Left lobe of liver (tissue), 2 donors: Measurements from ENCODE around the gene NOL8. TPM values are rescaled to one million over a fixed set of nuclear protein-coding genes. Genes with fewer than 3 reads are reported as not detected.

Source experiments
- ATAC-seq: fragments of 200-7000 bp; cut with Tn5 transposase; one replicate; pipeline ENCODE4 v1.9.1; 2020; ENCODE audit warnings: mild to moderate bottlenecking, moderate library complexity
- DNase-seq: peaks from one replicate; pipeline ENCODE4 v3.0.0-alpha.2; 2020; ENCODE audit warnings: low spot score
- total RNA-seq: library from RNA; stranded (reverse); gene quantifications from one replicate; pipeline ENCODE4 v1.2.1, GENCODE V29; 2021
- donor health status: DM: no; HTN: no; CAD: no; lungs with moderate emphysema.
- donor health status: DM: no; HTN: yes; CAD: no.

NOL8 gene
- 9.7 TPM for total RNA-seq

DNA sequence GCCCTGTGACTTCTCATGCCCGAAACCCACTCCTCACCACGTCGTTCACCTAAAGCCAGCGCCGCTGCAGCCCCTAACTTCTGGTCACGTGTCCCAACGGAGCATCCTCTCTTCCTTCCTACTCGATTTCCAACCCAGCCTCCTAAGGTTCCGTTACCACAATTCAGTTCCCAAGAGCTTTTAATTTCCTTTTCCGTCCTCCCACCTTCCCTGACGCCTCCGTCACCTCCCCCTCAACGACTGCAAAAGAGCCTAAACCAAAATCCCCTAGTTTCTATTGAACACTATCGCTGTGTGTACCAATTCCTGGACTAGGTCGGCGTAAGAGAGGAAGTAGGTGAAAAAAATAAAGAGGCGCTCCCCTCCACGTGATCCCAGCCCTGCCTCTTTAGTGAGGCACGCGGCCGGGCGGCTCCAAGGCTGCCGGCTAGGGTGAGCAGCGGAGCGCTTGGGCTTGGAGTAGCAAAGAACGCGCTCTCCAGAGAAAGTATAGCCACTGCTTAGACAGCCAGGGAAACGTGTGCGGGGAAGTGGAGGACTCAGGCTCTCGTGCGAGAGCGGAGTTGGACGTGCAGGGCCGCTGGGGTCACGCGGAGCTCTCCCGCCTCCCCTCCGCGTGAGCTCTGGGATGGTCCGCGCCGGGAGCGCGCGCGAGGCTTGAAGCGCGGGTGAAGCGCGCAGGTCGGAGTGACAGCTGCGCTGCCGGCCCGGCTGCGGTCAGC lies at the start of gene NOL8, which contains the start of gene CENPP:
NOL8 (minus strand) TSS at position 82 of the 722 bp plus-strand sequence. CDS start 1,189 bp downstream, outside the sequence.
CENPP (plus strand) TSS at position 685 of the 722 bp plus-strand sequence.
- DNase-seq (peak; percentile 89), ATAC-seq (peak; percentile 96)

GRCh38 chr9:92373167-92373566 lies 48.0 kb upstream of the NOL8 start:
- ATAC-seq (no peak), DNase-seq (no peak)

DNA sequence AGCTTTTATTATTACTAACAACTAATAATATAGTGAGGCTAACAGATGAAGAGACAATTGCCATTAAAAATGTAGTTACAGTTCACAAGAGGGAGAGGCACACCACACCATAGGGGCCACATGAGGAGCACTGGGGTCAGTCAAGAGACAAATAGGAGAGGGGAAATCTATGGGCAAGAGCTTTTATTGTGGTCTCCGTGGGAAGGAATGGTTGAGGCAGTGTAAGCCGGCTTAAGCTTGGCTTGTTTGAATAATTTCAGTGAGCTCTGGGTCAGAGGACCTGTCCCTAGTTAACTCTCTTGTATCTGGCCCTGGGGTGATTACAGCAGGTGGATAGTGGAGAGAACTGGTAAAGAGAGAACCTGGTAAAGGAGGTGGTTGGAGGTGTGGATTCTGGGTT lies 43.9 kb upstream of the NOL8 start:
- no peak for ATAC-seq
- no peak for DNase-seq

- ATAC-seq (no peak), DNase-seq (no peak)
Measured at GRCh38 chr9:92360083-92360482, 34.9 kb upstream of the NOL8 start.

- DNase-seq (no peak), ATAC-seq (no peak)
Measured at GRCh38 chr9:92359394-92359995, 34.3 kb upstream of the NOL8 start.

DNA sequence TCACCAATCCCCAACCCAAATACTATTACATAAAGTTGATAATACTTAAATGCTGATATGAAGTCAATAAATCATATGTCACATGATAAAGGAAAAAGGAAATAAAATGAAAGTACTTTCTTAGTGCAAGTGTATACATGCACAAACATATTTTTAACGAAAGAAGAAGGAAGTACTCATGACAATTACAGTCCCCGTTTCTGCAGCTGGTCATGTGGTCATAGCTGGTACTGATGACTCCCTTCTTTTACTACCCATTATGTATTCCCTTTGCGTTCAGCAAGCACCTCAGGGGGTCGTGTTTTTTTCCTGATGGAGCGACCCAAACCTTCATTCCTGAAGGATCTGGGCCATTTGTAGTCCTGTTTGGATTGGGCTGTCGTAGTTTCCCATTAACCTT lies 27.9 kb upstream of the NOL8 start:
- ATAC-seq (no peak), DNase-seq (no peak)

DNA sequence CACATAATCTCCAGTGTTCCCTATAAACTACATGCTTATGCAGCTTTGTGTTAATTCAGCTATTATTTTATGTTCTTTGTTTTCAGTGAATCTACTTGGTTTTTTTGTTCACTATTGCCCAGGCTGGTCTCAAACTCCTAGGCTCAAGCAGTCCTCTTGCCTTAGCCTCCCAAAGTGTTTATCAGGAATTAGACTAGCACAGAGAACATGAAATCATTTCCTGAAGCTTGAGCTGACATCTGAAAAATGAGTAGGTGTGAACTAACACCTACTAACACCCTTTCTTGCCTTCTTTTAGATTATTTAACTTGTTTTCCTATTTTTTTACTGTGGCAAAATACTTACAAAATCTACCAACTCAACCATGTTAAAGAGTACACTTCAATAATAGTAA lies 25.6 kb upstream of the NOL8 start:
- no peak for DNase-seq
- ATAC-seq = no peak

GRCh38 chr9:92349771-92350739 lies 24.9 kb upstream of the NOL8 start:
- DNase-seq (no peak), ATAC-seq (no peak)

- ATAC-seq = no peak
- DNase-seq = no peak
Measured at GRCh38 chr9:92345582-92345981, 20.4 kb upstream of the NOL8 start.

DNA sequence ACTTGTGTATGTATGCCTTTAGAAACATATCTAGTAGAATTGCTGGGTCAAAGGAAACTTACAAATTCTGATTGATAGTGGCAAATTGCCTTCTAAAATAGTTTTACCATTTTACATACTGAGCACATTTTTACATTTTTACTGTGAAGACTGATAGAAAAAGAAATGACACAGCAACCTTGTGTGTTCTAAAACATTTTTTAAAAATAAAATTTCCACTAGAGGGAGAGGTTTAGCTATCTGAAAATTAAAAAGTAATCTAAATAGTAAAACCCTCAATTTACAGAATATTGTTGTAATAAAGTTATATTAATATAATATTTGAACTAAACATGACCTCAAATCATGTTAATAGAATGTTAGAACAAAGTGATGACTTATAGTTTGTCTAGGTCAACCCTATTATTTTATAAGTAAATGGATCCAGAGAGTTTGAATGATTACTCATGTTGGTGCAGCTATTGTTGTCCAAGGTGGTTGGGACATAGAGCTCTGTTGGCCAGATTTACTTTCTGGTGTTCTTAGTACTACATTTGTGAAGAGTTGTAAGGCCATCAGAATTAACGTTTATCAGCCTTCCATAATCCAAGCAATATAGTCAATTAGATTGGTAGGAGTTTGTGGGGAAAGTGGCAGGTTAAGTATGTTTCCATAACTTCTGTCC lies 17.8 kb upstream of the NOL8 start:
- DNase-seq (no peak), ATAC-seq (no peak)

- no peak for DNase-seq
- ATAC-seq = no peak
Measured at GRCh38 chr9:92341578-92341977, 16.4 kb upstream of the NOL8 start.

DNA sequence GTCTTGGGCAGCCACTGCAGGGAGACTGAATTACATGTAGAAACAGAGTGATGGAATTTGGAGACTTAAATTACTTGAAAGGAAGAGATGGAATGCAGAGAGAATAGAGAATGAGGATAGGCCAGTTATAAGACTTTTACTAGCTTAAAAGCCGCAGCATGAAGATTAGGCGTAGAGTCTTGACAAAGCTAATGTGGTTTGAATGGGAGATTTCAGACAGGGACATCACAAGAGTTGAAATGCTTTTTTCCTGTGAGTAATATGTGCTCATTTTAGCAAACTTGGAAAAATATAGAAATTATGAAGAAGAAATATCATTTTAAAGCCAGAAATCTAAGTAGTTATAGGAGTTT lies 8.1 kb upstream of the NOL8 start:
- ATAC-seq = no peak
- DNase-seq = no peak

DNA sequence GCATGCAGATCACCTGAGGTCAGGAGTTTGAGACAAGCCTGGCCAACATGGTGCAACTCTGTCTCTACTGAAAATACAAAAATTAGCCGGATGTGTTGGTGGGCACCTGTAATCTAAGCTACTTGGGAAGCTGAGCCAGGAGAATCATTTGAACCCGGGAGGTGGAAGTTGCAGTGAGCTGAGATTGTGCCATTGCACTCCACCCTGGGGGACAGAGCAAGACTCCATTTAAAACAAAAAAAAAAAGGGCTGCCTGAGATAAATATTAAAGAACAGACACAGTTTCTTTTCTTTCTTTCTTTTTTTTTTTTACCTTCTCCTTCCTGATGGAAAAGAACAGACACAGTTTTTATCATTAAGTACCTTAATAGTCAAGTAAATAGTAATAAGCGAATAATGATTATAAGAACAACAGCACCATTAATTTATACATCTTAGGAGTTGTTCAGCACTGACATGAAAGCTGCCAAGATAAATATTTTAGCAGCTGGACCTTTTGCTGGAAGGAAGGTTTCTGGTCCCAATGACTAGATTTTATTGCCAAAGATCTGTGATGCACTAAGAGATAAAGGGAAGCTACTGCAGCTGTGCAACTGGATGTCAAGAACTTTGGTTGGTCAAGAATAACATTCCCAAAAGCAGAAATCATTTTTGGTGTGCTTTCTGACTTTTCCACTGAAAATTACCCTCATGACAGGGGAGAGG lies 7.6 kb upstream of the NOL8 start:
- ATAC-seq (no peak), DNase-seq (no peak)

- ATAC-seq (no peak), DNase-seq (no peak)
Measured at GRCh38 chr9:92328225-92328624, 3.1 kb upstream of the NOL8 start.

DNA sequence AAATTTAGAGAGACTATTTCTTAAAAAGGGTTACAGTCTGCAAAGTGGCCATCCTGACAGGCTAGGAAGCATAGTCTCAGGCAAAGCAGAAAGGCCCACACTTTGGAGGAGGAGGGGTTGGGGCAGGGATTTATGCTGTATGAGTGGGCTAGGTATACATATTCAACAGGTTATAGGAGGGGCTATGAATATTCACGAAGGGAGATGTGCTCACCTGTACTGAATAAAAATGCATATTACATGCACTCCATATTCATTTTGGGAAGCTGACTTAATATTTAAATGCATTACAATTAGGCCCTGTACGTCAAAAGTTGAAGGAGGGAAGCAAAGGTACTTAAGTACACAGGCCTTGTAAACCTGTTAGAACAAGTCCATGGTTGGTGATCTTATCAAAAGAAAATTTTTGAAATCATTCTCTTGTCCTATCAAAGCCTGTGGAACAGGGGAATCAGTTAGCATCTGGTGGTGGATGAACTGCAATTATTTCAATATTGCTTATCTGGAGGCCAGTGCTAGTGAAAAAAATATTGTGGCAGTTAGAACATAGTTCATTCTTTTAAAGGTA lies 2.2 kb upstream of the NOL8 start:
- ATAC-seq (no peak), DNase-seq (no peak)

DNA sequence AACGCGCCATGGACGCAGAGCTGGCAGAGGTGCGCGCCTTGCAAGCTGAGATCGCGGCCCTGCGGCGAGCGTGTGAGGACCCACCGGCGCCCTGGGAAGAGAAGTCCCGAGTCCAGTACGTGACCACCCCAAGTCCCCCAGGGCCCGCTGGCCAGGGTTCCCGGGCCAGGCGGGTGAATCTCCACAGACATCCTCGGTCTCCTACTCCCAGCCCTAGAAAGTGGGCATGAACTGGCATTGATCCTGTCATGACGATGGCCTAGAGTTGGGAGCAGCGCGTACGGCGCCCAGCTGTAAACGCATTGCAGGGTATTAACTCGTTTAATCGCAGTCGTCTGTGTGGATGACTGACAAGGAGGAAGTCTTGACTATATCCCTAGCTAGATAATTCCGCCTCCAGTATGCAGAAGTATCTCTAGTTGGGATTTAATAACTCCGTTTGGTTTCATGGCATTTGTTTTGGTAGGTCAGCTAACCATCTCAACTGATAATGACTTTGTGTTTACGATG lies 896 bp upstream of the NOL8 start:
- ATAC-seq = no peak
- DNase-seq = no peak

DNA sequence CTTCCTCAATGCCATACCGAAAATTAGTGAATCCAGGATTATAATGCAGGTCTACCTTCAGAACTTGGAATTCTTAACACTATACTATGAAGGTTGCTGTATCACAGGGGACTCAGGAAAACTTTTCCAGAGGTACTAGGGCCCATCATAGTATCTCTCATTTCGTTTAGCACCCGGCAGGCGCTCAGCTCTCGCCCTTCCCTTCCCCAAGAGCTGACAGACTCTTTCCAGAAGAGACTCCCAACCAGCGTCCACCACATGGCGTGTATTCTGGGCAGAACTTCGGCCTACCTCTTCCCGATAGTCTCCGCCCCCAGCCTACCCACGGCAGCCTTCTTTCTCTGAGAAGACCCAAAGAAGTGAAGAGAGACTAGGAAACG lies 271 bp downstream of the NOL8 start:
- no peak for DNase-seq
- peak; percentile 50 for ATAC-seq

GRCh38 chr9:92324431-92324830 lies 719 bp downstream of the NOL8 start:
- no peak for DNase-seq
- no peak for ATAC-seq

- no peak for DNase-seq
- no peak for ATAC-seq
Measured at GRCh38 chr9:92315456-92315855, 9.7 kb downstream of the NOL8 start.

DNA sequence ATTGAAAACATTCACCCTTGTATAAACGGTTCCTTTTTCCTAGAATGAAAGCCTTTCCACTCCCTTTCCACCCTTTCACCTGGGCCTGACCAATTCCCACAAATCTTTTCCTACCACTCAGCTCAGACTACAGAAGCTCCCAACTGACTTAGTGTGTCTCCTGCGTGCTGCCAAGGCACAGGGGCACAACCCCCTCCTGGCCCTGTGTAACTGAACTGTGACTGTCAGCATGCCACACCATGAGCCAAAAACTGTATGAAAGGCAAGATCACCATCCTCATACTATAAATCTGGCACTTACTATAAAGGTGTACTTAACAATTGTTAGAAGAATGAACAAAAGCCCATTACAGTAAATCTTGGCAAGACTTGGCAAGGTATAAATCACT lies 11.5 kb downstream of the NOL8 start:
- DNase-seq = no peak
- ATAC-seq = no peak
